ENCODE data around the gene MMEL1. TPM values are rescaled to one million over a fixed set of nuclear protein-coding genes. Genes with fewer than 3 reads are reported as not detected.
"Not testable (repeated sequence)": the region's sequence is repeated elsewhere in the genome, so short reads cannot be mapped to it uniquely, and the experiment has no call there.

Gene MMEL1
- polyA plus RNA-seq, 2 of the 4 experiments (the other 2 are of a cell fraction) = not detected

GRCh38 chr1:2577565-2578075, 55.2 kb downstream of the MMEL1 start:
- ATAC-seq; H3K4me1 ChIP-seq; CTCF ChIA-PET; H3K9me3 ChIP-seq; H3K4me3 ChIP-seq; FAIRE-seq; POLR2A ChIA-PET; DNase-seq (ENCODE audit: low read depth in 1 of 2, low spot score in 1 of 2); H3K4me2 ChIP-seq; H3K27ac ChIP-seq: not testable (repeated sequence)
- WGBS (ENCODE audit: missing lambda C conversion rate) = 95% methylated on average over 10 of the region's 23 CpGs

DNA sequence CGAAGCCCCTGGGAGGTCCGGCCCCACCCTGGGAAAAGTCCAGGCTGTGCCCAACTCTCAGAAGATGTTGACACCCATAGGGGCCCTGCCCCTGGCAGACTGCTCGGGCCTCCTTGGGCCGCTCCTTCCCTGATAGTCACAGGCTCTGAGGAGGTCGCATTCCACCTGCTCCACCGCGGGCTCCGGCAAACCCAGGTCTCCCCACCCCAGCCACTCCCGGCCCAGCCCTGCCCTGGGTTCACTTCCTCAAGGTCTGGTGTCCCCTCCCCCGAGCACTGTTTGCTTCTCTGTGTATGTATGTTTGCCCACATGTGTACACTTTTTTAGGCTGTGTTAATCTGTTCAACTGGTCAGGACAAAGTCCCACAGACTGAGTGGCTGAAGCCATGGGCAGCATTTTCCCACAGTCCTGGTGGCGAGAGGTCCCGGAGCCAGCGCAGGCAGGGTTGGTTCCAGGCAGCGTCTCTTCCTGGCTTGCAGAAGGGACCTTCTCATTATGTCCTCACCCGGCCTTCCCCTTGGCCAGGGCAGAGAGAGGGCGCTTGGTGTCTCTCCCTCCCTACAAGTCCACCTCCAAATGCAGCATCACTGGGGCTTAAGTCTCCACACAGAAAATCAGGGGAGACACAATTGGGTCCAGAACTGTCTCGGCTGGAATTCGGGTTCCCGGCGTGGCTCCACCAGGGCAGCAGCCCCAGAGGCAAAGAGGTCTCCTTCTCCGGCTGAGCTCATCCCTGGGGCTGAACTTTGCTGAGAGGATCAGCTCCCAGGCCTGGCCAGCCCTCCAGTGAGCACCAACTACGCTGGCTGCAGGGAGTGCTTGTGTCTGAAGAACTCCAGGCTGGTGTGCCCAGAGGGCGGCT, 56.8 kb downstream of the MMEL1 start:
- Histone ChIP-seq H3K4me3 (no peak overlapping the region), H3K9me3 (peaks cover 4% of the 10 kb centered on the region; the same call in 1 of the 3 replicates), H3K4me2 (no peak overlapping the region), H3K4me1 (no peaks in the 10 kb centered on the region), H3K27ac (no peak overlapping the region)
- no peak for TF ChIP-seq POLR2A (IDR thresholded peaks at IDR 0.05; ENCODE audit: low read length)
- TF ChIP-seq MAX (IDR thresholded peaks at IDR 0.05) = no peak
- no peak for TF ChIP-seq TFCP2L1 (CRISPR knock-in tag; IDR thresholded peaks at IDR 0.05)
- TF ChIP-seq RNF2 (IDR thresholded peaks at IDR 0.05; ENCODE audit: borderline replicate concordance, low read depth) = no peak
- TF ChIP-seq, protein P1, sequence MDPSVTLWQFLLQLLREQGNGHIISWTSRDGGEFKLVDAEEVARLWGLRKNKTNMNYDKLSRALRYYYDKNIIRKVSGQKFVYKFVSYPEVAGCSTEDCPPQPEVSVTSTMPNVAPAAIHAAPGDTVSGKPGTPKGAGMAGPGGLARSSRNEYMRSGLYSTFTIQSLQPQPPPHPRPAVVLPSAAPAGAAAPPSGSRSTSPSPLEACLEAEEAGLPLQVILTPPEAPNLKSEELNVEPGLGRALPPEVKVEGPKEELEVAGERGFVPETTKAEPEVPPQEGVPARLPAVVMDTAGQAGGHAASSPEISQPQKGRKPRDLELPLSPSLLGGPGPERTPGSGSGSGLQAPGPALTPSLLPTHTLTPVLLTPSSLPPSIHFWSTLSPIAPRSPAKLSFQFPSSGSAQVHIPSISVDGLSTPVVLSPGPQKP (IDR thresholded peaks at IDR 0.05; ENCODE audit: low read depth, low read length) = no peak
- no peak for TF ChIP-seq RFX5 (IDR thresholded peaks at IDR 0.05)
- TF ChIP-seq FOXS1 (CRISPR knock-in tag; IDR thresholded peaks at IDR 0.05) = no peak
- no peak for TF ChIP-seq CEBPB (IDR thresholded peaks at IDR 0.05)
- no peak for TF ChIP-seq ESRRA (IDR thresholded peaks at IDR 0.05; ENCODE audit: borderline replicate concordance, low read length)
- TF ChIP-seq MAFK (IDR thresholded peaks at IDR 0.05; ENCODE audit: partially characterized antibody) = no peak
- no peak for TF ChIP-seq HEYL (CRISPR knock-in tag; IDR thresholded peaks at IDR 0.05)
- POLR2A ChIA-PET = no interaction called here
- ATAC-seq (no peak; a peak in 1 of 6 replicates), FAIRE-seq (no peak), DNase-seq (ENCODE audit: low read depth in 1 of 2, low spot score in 1 of 2) (peak in 1 of 2 experiments; percentile 18)
- 48% methylated on average over 12 of the region's 23 CpGs for WGBS (ENCODE audit: missing lambda C conversion rate)
- CTCF ChIA-PET = no interaction called here

DNA sequence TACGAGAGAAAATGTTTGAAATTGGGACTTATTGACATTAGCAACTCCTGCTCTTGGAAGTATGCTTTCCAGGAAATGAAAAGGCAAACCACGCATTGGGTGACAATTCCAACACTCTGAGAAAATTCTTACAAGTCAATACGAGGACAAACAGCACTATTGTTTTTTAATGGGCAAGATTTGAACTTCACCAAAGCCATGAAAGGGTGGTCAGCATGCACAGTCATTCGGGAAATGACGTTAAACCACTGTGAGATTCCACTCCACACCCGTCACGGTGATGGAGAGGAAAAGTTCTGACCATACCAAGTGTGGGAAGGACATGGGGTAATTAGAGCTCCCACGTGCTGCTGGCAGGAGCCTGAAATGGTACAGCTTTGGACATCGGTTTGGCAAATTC, 58.5 kb downstream of the MMEL1 start:
- Histone ChIP-seq H3K4me3 (no peak overlapping the region), H3K4me2 (no peak overlapping the region), H3K4me1 (no peaks in the 10 kb centered on the region), H3K27ac (no peak overlapping the region), H3K9me3 (peaks cover 4% of the 10 kb centered on the region; the same call in 1 of the 3 replicates)
- whole genome bisulfite sequencing (ENCODE audit: missing lambda C conversion rate) = 51% methylated on average over 9 of the region's 9 CpGs
- POLR2A ChIA-PET = no interaction called here
- FAIRE-seq (no peak), DNase-seq (ENCODE audit: low read depth in 1 of 2, low spot score in 1 of 2) (no peak), ATAC-seq (no peak)
- CTCF ChIA-PET = interaction anchor here (1.3 kb wide), 1 partner anchor 10 kb away, joined by 5 read pairs; no protein-coding TSS in a partner anchor
- TF ChIP-seq, protein P2, sequence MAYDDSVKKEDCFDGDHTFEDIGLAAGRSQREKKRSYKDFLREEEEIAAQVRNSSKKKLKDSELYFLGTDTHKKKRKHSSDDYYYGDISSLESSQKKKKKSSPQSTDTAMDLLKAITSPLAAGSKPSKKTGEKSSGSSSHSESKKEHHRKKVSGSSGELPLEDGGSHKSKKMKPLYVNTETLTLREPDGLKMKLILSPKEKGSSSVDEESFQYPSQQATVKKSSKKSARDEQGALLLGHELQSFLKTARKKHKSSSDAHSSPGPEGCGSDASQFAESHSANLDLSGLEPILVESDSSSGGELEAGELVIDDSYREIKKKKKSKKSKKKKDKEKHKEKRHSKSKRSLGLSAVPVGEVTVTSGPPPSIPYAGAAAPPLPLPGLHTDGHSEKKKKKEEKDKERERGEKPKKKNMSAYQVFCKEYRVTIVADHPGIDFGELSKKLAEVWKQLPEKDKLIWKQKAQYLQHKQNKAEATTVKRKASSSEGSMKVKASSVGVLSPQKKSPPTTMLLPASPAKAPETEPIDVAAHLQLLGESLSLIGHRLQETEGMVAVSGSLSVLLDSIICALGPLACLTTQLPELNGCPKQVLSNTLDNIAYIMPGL (CRISPR knock-in tag; IDR thresholded peaks at IDR 0.05; ENCODE audit: borderline replicate concordance) = no peak
- TF ChIP-seq HEYL (CRISPR knock-in tag; IDR thresholded peaks at IDR 0.05) (no peak), RFX5 (IDR thresholded peaks at IDR 0.05) (no peak), EHF (CRISPR knock-in tag; IDR thresholded peaks at IDR 0.05) (no peak), POLR2AphosphoS2 (conservative IDR thresholded peaks at IDR 0.05; ENCODE audit: low read length) (no peak)
